Activated T-helper 17 cell treated with anti-CD3 and anti-CD28 coated beads, Interleukin-2, amount 50 U/mL, for 72 hours (primary cell): Measurements from ENCODE around the gene SMYD1. TPM values are rescaled to one million over a fixed set of nuclear protein-coding genes. Genes with fewer than 3 reads are reported as not detected.

Experiments
- ATAC-seq: fragments of 150-1000 bp; cut with Tn5 transposase; replicated peaks from 2 replicates; pipeline ENCODE4 v1.10.0; 2021; ENCODE audit warnings: mild to moderate bottlenecking, moderate library complexity
- H3K27ac Mint-ChIP-seq: one replicate; pipeline ENCODE4 v1.8.0; 2022; ENCODE audit warnings: mixed read lengths
- H3K27me3 Mint-ChIP-seq: one replicate; pipeline ENCODE4 v1.8.0; 2022; ENCODE audit warnings: mixed read lengths
- H3K36me3 Mint-ChIP-seq: one replicate; pipeline ENCODE4 v1.8.0; 2022; ENCODE audit warnings: low read depth, mild to moderate bottlenecking, mixed read lengths
- H3K4me1 Mint-ChIP-seq: one replicate; pipeline ENCODE4 v1.8.0; 2022; ENCODE audit warnings: mixed read lengths
- H3K4me3 Mint-ChIP-seq: one replicate; pipeline ENCODE4 v1.8.0; 2022; ENCODE audit warnings: mild to moderate bottlenecking, mixed read lengths
- H3K9me3 Mint-ChIP-seq: one replicate; pipeline ENCODE4 v1.8.0; 2022; ENCODE audit warnings: mixed read lengths
- total RNA-seq, 2 donors: library from RNA; stranded (reverse); gene quantifications; one replicate each; pipeline ENCODE4 v1.2.3, GENCODE V29; 2022

The SMYD1 gene
- total RNA-seq, 2 donors from 2014 or later, result not detected

GRCh38 chr2:88115825-88116518 is 48.3 kb downstream of the SMYD1 start:
- Mint-ChIP-seq H3K27ac (no peak overlapping the region), H3K9me3 (no peaks in the 10 kb centered on the region), H3K4me1 (no peaks in the 10 kb centered on the region), H3K27me3 (peaks cover 20% of the 10 kb centered on the region), H3K4me3 (no peak overlapping the region), H3K36me3 (no peaks in the 10 kb centered on the region)
- no peak for ATAC-seq

DNA sequence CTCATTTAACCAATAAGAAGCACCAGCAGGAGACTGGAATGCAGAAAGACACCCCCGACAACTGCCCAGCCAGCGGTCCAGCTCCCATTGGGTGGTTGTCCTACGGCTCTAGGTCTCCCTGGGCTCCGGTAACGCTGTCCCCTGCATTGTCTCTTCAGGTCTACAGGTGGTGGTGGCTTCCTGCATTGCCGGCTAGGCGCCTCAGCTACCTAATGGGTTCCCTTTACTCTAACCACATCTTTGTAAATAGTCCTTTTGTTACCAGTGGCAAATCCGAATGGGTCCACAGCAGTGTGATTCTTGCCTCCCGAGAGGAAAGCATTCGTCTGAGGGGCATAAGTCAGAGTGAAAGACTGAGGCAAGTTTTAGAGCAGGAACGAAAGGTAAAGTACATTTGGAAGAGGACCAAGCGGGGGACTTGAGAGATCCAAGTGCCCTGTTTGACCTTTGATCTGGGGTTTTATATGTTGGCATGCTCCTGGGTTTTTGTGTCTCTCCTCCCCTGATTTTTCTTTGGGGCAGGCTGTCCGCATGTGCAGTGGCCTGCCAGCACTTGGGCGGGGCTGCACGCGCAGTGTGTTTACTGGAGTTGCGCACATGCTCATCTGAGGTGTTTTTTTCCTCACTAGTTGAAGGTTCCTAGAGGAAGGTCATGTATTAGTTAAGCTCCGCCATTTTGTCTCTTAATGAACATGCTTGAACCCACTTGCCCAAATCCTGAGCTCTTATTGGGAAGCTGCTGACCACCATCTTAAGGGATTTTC is 49.2 kb downstream of the SMYD1 start:
- Mint-ChIP-seq H3K9me3 (no peaks in the 10 kb centered on the region), H3K27ac (no peak overlapping the region), H3K27me3 (peaks cover 26% of the 10 kb centered on the region), H3K36me3 (no peaks in the 10 kb centered on the region), H3K4me3 (no peak overlapping the region), H3K4me1 (no peaks in the 10 kb centered on the region)
- no peak for ATAC-seq

- Mint-ChIP-seq H3K4me3 (no peak overlapping the region), H3K36me3 (no peaks in the 10 kb centered on the region), H3K27ac (no peak overlapping the region), H3K9me3 (no peaks in the 10 kb centered on the region), H3K27me3 (peaks cover 26% of the 10 kb centered on the region), H3K4me1 (no peaks in the 10 kb centered on the region)
- no peak for ATAC-seq
Observed at GRCh38 chr2:88117973-88118372, 50.3 kb downstream of the SMYD1 start.

DNA sequence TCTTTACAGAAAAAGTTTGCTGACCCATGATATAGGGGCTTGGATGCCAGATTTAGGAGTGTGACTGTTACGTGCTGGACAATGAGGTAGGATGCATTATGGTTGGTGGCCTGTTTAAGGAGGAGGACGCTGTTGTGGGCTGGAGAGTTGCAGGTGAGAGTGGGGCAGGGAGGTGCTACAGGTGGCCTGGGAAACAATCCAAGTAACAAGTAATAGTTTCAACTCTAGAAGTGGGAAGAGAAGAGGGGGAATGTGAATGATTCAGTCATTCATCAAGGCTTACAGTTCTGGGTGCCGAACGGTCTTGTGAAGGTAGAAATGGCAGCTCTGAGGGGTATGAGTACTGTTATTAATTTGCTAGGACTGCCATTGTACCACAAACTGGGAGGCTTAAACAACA is 54.1 kb downstream of the SMYD1 start:
- Mint-ChIP-seq H3K9me3 (no peaks in the 10 kb centered on the region), H3K36me3 (no peaks in the 10 kb centered on the region), H3K27ac (no peak overlapping the region), H3K4me1 (no peaks in the 10 kb centered on the region), H3K4me3 (no peak overlapping the region), H3K27me3 (peaks cover 18% of the 10 kb centered on the region)
- ATAC-seq, result no peak

- H3K4me1 Mint-ChIP-seq, result no peaks in the 10 kb centered on the region
- ATAC-seq, result no peak
- no peaks in the 10 kb centered on the region for H3K9me3 Mint-ChIP-seq
Observed at GRCh38 chr2:88122141-88122884, 54.7 kb downstream of the SMYD1 start.

DNA sequence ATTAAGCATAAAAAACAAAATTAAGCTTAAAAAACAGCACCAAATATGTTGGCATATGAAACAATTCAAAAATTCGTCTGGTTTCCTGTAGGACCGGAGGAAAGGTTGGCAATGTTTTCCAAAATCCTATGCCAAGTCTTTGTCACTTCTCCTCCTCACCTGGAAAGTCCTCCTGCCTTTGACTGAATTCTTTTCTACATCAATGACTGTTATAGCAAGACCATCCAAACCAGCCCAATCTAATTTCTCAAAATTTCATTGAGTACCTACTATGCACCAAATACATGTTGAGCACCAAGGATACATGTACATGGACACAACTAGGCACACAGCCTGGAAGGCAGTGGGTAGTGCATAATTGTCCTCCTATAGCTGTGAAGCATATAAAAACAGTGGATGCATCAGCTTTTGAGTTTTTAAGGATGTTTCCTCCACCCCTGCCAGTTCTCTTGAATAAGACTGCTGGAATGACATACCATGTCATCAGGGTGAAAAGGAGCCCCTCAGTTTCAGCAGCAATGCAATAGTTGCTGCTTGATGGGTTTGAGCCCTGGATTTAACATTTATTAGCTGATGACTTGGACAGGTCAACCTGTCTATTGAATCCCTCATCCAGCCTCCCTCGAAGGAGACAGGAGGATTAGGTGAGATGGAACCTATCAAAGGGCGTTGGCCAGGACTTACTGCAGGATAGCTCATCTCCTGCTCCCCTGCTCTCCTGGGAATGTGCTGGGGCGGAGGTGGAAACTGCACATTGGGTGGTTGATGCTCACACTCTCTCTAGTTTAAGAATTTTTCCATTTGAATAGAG is 55.7 kb downstream of the SMYD1 start:
- no peak for ATAC-seq
- H3K27me3 Mint-ChIP-seq, result peaks cover 28% of the 10 kb centered on the region
- no peak overlapping the region for H3K4me3 Mint-ChIP-seq
- H3K9me3 Mint-ChIP-seq, result no peaks in the 10 kb centered on the region
- no peaks in the 10 kb centered on the region for H3K4me1 Mint-ChIP-seq
- no peak overlapping the region for H3K27ac Mint-ChIP-seq
- H3K36me3 Mint-ChIP-seq, result no peaks in the 10 kb centered on the region

More at GRCh38 chr2:88122141-88122884, 54.7 kb downstream of the SMYD1 start:
- Mint-ChIP-seq H3K4me3 (no peak overlapping the region), H3K36me3 (no peaks in the 10 kb centered on the region), H3K27ac (no peak overlapping the region), H3K27me3 (peaks cover 22% of the 10 kb centered on the region)

GRCh38 chr2:88123975-88124917 is 56.6 kb downstream of the SMYD1 start:
- Mint-ChIP-seq H3K9me3 (no peaks in the 10 kb centered on the region), H3K27ac (no peak overlapping the region), H3K4me3 (no peak overlapping the region), H3K36me3 (no peaks in the 10 kb centered on the region), H3K4me1 (no peaks in the 10 kb centered on the region), H3K27me3 (peaks cover 25% of the 10 kb centered on the region)
- ATAC-seq, result no peak

DNA sequence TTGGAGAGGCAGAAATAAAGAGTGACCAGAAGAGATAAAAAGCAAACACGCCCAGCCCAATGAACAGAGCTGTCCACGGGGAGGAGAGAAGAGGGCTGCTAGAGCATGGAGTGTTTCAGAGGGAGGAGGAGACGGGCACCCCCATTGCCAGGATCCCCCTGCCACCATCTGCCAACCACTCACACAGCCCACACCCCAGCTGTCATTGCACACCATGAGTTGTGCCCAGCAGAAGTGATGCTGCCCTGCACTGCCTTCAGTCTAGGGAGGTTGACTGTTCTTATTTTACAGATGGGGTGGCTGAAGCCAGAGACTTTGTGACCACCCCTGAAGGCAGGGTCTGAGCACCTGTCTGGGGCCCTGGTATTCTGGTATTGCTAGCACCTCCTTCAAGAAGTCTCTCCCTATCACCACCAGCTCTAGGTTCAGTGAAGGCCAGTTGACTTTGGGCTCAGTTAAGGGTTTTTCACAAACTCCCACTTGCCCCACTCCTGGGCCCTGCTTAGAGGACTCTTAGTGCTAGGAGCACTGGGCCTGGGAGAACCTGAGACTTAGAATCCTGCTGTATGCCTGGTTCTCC is 57.8 kb downstream of the SMYD1 start:
- Mint-ChIP-seq H3K4me3 (no peak overlapping the region), H3K27me3 (peaks cover 25% of the 10 kb centered on the region), H3K4me1 (no peaks in the 10 kb centered on the region), H3K27ac (no peak overlapping the region), H3K9me3 (no peaks in the 10 kb centered on the region), H3K36me3 (no peaks in the 10 kb centered on the region)
- ATAC-seq, result no peak

- Mint-ChIP-seq H3K4me1 (no peaks in the 10 kb centered on the region), H3K27ac (no peak overlapping the region), H3K4me3 (no peak overlapping the region), H3K27me3 (peaks cover 21% of the 10 kb centered on the region), H3K36me3 (no peaks in the 10 kb centered on the region), H3K9me3 (no peaks in the 10 kb centered on the region)
- ATAC-seq, result no peak
Observed at GRCh38 chr2:88125924-88126771, 58.5 kb downstream of the SMYD1 start.

DNA sequence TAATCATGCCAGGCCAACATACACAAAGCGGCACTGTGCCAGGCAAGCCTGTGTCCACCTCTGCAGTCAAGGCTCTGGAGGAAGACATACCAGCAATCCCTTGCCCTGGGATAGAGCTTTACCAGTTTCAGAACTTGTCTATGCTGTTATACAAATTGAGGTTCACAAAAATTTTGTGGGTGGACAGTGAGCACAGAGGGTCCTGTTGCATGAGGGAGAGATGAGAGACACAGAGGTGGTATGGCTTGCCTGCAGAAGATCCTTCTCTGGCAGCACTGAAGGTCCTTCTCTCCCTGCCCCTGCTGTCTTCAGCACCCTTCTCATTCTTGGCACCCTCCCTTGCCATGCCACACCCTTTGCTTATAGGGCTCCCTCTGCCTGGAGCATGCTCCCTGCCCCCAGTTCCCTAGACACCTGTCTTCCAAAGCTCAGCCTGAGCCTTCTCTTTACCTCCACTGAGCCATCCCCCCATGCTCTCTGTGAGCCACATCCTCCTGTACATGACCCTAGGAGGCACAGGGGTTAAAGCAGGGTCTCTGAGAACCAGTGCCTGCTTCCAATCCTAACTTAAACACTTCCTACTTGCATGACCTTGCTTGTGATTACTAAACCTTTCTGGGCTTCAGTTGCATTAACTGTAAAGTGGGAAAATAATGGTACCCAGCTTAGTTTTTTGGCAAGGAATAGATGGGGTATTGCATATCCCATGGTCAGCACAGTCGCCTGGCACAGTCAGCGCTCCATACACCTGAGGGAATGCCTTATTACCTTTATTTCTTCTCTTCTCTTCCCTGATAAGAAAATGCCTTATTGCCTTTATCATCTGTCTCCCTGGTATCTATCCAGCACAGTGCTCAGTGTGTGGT is 59.4 kb downstream of the SMYD1 start:
- Mint-ChIP-seq H3K4me3 (no peak overlapping the region), H3K9me3 (no peaks in the 10 kb centered on the region), H3K27ac (no peak overlapping the region), H3K36me3 (no peaks in the 10 kb centered on the region), H3K27me3 (peaks cover 17% of the 10 kb centered on the region), H3K4me1 (no peaks in the 10 kb centered on the region)
- no peak for ATAC-seq

DNA sequence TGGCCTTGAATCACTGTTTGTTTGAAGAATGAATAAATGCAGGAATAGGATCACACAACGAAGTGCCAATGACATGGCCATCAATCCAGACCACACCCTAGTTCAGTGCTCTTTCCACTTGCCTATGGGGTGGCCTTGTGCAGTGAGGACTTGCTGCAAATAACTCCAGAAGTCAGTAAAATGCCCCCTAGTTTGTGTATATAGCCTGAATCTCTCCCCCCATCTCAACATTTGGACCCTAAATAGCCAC is 59.9 kb downstream of the SMYD1 start:
- Mint-ChIP-seq H3K4me3 (no peak overlapping the region), H3K9me3 (no peaks in the 10 kb centered on the region), H3K27me3 (peaks cover 17% of the 10 kb centered on the region), H3K4me1 (no peaks in the 10 kb centered on the region), H3K27ac (no peak overlapping the region), H3K36me3 (no peaks in the 10 kb centered on the region)
- ATAC-seq, result no peak
